ENCODE data around the gene BUD13.

Gene BUD13

DNA sequence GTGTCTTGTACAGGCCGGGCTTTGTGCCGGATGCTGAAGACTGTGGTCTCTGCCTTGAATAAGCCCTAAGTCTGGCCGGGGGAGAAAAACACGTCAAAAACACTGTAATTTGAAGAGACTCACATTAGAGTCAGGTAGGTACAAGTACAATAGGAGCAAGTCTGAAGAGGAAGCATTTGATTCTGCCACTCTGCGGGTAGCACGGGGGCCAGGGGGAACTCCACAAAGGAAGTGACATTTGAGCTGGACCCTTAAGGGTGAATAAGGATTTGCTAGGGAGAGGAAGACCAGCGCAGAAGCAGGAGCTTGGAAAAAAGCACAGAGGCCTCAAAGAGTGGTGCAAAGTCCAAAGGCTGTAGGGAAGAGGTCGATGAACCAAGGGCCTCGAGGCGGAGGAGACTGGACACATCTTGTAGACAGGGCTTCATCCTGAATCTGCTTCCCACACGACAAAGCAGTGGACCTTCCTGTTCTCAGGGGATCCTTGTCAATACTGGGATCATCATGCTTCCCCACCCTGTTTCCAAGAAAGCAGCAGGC lies 38.7 kb downstream of the BUD13 start:
- TF ChIP-seq, protein P1, sequence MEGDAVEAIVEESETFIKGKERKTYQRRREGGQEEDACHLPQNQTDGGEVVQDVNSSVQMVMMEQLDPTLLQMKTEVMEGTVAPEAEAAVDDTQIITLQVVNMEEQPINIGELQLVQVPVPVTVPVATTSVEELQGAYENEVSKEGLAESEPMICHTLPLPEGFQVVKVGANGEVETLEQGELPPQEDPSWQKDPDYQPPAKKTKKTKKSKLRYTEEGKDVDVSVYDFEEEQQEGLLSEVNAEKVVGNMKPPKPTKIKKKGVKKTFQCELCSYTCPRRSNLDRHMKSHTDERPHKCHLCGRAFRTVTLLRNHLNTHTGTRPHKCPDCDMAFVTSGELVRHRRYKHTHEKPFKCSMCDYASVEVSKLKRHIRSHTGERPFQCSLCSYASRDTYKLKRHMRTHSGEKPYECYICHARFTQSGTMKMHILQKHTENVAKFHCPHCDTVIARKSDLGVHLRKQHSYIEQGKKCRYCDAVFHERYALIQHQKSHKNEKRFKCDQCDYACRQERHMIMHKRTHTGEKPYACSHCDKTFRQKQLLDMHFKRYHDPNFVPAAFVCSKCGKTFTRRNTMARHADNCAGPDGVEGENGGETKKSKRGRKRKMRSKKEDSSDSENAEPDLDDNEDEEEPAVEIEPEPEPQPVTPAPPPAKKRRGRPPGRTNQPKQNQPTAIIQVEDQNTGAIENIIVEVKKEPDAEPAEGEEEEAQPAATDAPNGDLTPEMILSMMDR (IDR thresholded peaks at IDR 0.05; ENCODE audit: control insufficient read depth, extremely low read depth, insufficient read depth) = no peak
- DNase-seq (ENCODE audit: low read depth) = no peak
- H3K4me3 ChIP-seq (ENCODE audit: low read depth, low read length) = no peak overlapping the region

DNA sequence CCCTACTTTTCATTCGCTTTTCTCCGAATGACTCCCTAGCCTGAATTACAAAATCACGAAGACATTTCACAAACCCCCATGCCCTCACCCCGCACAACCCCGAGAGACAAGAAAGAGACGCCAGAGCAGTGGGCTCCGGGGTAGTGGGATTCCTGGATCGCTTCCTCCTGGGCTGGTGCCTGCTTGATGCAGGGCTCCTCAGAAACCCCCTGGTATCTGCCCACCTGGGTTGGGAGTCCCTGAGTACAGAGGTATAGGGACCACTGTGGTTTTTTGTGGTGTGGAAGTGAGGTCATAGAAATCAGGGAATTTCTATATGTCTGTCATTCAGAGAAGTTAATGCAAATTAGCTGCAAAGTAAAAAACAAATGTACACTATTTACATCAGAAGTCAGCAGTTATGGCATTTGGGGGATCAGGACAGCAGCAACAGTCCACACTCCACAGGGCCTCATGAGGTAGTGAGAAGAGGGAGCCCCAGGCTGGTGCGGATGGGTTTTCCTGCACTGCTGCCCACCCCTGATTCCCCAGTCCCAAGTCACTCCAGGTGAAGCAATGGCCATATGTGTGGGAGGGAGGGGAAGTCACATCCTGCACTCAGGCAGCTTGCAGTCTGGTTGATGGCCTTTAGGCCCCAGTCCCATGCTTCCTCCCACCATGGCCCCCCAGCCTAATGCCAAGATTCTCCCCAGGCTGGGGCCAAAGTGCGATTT lies 39.6 kb downstream of the BUD13 start:
- TF ChIP-seq, protein P1 (IDR thresholded peaks at IDR 0.05; ENCODE audit: control insufficient read depth, extremely low read depth, insufficient read depth) = no peak
- no peak for DNase-seq (ENCODE audit: low read depth)
- no peak overlapping the region for H3K4me3 ChIP-seq (ENCODE audit: low read depth, low read length)

DNA sequence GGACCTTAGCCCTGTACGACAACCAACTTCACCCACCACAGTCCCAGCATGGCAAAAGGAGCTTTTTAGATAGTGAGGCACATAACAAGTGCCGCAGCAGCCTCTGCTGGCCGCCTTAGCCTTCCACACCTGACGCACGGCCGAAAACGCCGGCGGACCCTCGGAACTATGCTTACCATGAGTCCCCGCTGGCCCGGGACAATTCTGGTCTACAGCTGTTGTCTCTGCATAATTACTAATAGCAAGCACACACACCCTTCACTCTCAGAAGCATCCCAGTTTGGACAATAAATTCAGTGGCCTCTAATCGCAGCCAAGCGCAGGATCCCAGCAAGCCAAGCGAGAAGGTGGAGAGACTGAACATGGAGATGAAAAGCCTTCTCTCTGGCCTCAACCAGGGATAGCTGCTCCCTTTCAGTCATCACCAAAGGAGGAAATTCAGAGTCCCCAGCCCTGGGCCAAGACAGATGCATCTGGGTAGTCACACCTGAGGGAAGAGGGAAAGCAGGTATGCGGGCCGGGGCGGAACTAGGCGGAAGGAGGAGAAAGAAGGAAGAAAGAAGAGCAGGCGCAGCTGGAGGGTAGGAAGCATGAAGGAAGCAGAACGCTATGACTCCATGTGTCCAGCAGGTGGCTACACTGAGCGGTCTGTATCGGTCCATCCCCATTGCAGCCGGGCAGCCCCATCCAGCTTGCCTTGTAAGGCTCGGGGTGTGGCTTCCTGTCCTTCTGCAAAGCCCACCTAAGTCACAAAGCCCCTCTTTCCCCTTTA lies 40.3 kb downstream of the BUD13 start:
- H3K4me3 ChIP-seq (ENCODE audit: low read depth, low read length) = no peak overlapping the region
- TF ChIP-seq, protein P1 (IDR thresholded peaks at IDR 0.05; ENCODE audit: control insufficient read depth, extremely low read depth, insufficient read depth) = peak; percentile 88
- DNase-seq (ENCODE audit: low read depth) = peak; percentile 26

DNA sequence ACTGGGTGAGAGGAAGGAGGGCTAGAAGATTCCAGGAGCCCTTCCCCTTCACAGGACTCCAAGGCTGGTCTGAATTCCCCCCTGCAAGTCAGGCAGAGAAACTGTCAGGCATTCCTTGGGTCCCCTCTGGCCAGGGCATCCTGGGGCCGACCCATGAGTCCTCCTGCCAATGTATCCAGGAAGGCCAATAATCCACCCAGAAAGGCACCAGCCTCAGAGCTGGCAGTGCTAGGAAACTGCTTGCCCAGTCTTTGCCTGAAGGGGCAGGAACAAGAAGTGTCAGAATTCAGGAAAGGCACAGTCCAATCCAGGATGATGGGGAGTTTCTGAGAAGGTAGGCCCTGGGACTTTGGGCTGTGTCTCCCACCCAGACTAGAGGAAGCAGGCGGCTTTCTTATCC lies 41.0 kb downstream of the BUD13 start:
- TF ChIP-seq, protein P1 (IDR thresholded peaks at IDR 0.05; ENCODE audit: control insufficient read depth, extremely low read depth, insufficient read depth) = no peak
- DNase-seq (ENCODE audit: low read depth) = no peak
- no peak overlapping the region for H3K4me3 ChIP-seq (ENCODE audit: low read depth, low read length)

DNA sequence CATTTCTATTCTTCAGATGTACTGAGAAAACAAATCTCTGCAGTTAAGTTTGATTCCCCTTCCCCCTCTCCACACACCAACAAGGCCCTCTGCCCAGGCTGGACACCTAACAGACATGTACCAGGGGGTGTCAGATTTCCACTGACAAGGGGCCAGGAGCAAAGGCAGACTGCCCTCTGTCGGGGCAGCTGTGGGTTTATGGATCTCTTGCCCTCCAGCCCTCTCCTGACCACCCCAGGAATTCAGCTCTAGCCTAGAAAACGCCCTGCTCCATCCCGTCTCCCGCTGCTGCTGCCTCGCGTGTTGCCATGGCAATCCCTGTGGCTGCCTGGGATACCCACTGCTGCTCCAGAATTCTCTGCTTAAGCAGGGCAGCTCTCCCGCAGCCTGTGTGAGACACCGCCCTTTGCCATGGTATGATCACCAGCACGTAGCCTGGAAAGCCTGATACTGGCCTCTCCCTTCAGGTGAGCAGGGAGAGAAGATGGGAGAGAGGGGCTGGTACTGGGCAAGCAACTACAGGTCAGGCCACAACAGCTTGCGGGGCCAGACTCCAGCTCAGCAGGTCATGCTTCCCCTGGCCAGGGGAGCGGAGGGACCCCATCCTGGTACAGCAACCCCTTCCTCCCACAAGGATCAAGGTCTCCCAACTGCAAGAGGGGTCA lies 41.6 kb downstream of the BUD13 start:
- H3K4me3 ChIP-seq (ENCODE audit: low read depth, low read length) = no peak overlapping the region
- no peak for DNase-seq (ENCODE audit: low read depth)
- TF ChIP-seq, protein P1 (IDR thresholded peaks at IDR 0.05; ENCODE audit: control insufficient read depth, extremely low read depth, insufficient read depth) = no peak

DNA sequence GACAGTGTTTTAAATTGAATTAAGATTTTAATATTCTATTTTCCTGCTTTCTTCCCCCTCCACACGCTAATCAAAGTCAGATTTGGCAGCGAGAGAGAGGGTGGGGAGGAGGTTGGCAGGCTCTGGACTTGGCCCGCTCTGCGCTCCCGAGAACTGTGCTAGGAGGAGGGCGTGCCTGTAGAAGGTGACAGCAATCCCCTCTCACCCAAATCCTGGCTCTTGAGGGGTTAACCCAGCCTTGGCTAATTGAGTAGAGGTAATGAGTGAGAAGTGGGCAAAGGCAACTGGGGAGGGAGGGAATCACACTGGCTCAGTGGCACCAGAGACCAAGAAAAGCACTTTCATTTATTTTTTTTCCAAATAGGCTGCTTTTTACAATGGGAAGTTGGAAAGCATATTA lies 42.2 kb downstream of the BUD13 start:
- no peak for DNase-seq (ENCODE audit: low read depth)
- TF ChIP-seq, protein P1 (IDR thresholded peaks at IDR 0.05; ENCODE audit: control insufficient read depth, extremely low read depth, insufficient read depth) = no peak
- no peak overlapping the region for H3K4me3 ChIP-seq (ENCODE audit: low read depth, low read length)

All from LNCaP clone FGC (cell line).